Panc1 (cell line): Measurements from ENCODE around the gene ASAH2.

Experiments used
- POLR2AphosphoS5 ChIP-seq: IDR thresholded peaks from 2 replicates; pipeline ENCODE4 v1.6.1; 2012; ENCODE audit warnings: mild to moderate bottlenecking, low read depth, low read length, moderate library complexity
- SIN3A ChIP-seq: IDR thresholded peaks from 2 replicates; pipeline ENCODE4 v1.6.1; 2012; ENCODE audit warnings: low read depth, mild to moderate bottlenecking, low read length, moderate library complexity, borderline replicate concordance; ENCODE audit not compliant: insufficient read depth
- TCF7L2 ChIP-seq: IDR thresholded peaks from 2 replicates; pipeline ENCODE4 v1.6.1; 2011; ENCODE audit warnings: mild to moderate bottlenecking, low read depth, low read length, inconsistent platforms
- TF ChIP-seq, protein P1 (sequence below): fragments of 450-650 bp; IDR thresholded peaks from 2 replicates; pipeline ENCODE4 v1.5.1; 2017; ENCODE audit warnings: mild to moderate bottlenecking
- TF ChIP-seq, protein P2 (sequence below), 2 experiments: IDR thresholded peaks; 2 replicates each; pipeline ENCODE4 v1.6.1; 2011 to 2012; ENCODE audit warnings: low read depth in 2 of 2, control low read depth in 1 of 2, low read length in 1 of 2, mild to moderate bottlenecking in 1 of 2, moderate library complexity in 1 of 2; ENCODE audit not compliant: insufficient read depth in 1 of 2

DNA sequence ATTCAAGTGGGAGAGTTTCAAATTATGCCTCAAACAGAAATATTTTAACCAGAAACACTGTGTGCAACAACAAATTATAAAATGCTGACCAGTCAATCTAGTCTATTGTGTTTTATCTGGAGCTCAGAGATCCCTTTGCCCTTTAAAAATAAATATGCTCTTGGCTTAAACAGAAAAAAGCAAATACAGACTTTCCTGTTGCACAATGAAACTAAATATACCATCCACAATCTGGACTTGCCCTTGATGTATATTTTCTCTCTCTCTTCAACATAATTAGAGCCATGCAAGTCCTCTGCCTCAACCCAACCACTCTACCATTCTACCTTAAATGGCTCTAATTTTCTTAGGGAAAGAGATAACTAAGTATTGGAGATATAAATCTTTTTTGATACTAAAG is 34.9 kb downstream of the ASAH2 start:
- TF ChIP-seq, protein P1, sequence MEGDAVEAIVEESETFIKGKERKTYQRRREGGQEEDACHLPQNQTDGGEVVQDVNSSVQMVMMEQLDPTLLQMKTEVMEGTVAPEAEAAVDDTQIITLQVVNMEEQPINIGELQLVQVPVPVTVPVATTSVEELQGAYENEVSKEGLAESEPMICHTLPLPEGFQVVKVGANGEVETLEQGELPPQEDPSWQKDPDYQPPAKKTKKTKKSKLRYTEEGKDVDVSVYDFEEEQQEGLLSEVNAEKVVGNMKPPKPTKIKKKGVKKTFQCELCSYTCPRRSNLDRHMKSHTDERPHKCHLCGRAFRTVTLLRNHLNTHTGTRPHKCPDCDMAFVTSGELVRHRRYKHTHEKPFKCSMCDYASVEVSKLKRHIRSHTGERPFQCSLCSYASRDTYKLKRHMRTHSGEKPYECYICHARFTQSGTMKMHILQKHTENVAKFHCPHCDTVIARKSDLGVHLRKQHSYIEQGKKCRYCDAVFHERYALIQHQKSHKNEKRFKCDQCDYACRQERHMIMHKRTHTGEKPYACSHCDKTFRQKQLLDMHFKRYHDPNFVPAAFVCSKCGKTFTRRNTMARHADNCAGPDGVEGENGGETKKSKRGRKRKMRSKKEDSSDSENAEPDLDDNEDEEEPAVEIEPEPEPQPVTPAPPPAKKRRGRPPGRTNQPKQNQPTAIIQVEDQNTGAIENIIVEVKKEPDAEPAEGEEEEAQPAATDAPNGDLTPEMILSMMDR = no peak
- TF ChIP-seq SIN3A (no peak), POLR2AphosphoS5 (no peak), TCF7L2 (no peak)
- TF ChIP-seq, protein P2, sequence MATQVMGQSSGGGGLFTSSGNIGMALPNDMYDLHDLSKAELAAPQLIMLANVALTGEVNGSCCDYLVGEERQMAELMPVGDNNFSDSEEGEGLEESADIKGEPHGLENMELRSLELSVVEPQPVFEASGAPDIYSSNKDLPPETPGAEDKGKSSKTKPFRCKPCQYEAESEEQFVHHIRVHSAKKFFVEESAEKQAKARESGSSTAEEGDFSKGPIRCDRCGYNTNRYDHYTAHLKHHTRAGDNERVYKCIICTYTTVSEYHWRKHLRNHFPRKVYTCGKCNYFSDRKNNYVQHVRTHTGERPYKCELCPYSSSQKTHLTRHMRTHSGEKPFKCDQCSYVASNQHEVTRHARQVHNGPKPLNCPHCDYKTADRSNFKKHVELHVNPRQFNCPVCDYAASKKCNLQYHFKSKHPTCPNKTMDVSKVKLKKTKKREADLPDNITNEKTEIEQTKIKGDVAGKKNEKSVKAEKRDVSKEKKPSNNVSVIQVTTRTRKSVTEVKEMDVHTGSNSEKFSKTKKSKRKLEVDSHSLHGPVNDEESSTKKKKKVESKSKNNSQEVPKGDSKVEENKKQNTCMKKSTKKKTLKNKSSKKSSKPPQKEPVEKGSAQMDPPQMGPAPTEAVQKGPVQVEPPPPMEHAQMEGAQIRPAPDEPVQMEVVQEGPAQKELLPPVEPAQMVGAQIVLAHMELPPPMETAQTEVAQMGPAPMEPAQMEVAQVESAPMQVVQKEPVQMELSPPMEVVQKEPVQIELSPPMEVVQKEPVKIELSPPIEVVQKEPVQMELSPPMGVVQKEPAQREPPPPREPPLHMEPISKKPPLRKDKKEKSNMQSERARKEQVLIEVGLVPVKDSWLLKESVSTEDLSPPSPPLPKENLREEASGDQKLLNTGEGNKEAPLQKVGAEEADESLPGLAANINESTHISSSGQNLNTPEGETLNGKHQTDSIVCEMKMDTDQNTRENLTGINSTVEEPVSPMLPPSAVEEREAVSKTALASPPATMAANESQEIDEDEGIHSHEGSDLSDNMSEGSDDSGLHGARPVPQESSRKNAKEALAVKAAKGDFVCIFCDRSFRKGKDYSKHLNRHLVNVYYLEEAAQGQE (IDR thresholded peaks at IDR 0.05; ENCODE audit: insufficient read depth in 1 of 2, low read depth in 2 of 2, low read length in 1 of 2) = no peak
